ENCODE data around the gene RREB1.
"Not testable (repeated sequence)": the region's sequence is repeated elsewhere in the genome, so short reads cannot be mapped to it uniquely, and the experiment has no call there.

Gene RREB1

GRCh38 chr6:7261852-7262461, 154.2 kb downstream of the RREB1 start:
- Histone ChIP-seq H3K4me1 (ENCODE audit: control insufficient read depth in 1 of 2, insufficient read depth in 1 of 2, low read depth in 1 of 2, low read length in 1 of 2) (peaks cover 38 to 42% of the 10 kb centered on the region in 2 experiments), H3K27ac (peak overlapping the region; percentile 93)

GRCh38 chr6:7262746-7263518, 155.2 kb downstream of the RREB1 start:
- Histone ChIP-seq H3K27ac (peak overlapping the region; percentile 93), H3K36me3 (no peaks in the 10 kb centered on the region), H3K4me1 (ENCODE audit: control insufficient read depth in 1 of 2, insufficient read depth in 1 of 2, low read depth in 1 of 2, low read length in 1 of 2) (peaks cover 38 to 42% of the 10 kb centered on the region in 2 experiments), H3K4me3 (ENCODE audit: low read depth in 1 of 2, low read length in 1 of 2) (peak overlapping the region in 1 of 2 experiments; percentile 28), H3K27me3 (no peaks in the 10 kb centered on the region), H3K9me3 (no peaks in the 10 kb centered on the region)
- no peak for TF ChIP-seq CTCF (IDR thresholded peaks at IDR 0.05)

More at GRCh38 chr6:7261852-7262461, 154.2 kb downstream of the RREB1 start:
- Histone ChIP-seq H3K9me3 (no peaks in the 10 kb centered on the region), H3K36me3 (no peaks in the 10 kb centered on the region), H3K27me3 (no peaks in the 10 kb centered on the region), H3K4me3 (ENCODE audit: low read depth in 1 of 2, low read length in 1 of 2) (peak overlapping the region; percentile 67 to 77)
- TF ChIP-seq CTCF (IDR thresholded peaks at IDR 0.05), result no peak

- H3K27me3 ChIP-seq, H3K9me3 ChIP-seq, H3K36me3 ChIP-seq: not testable (repeated sequence)
- peaks cover 38 to 42% of the 10 kb centered on the region in 2 experiments for H3K4me1 ChIP-seq (ENCODE audit: control insufficient read depth in 1 of 2, insufficient read depth in 1 of 2, low read depth in 1 of 2, low read length in 1 of 2)
- peak overlapping the region in 1 of 2 experiments; percentile 28 for H3K4me3 ChIP-seq (ENCODE audit: low read depth in 1 of 2, low read length in 1 of 2)
- H3K27ac ChIP-seq, result peak overlapping the region; percentile 93
Measured at GRCh38 chr6:7263519-7263805, 155.7 kb downstream of the RREB1 start.

GRCh38 chr6:7264041-7264440, 156.3 kb downstream of the RREB1 start:
- Histone ChIP-seq H3K36me3 (no peaks in the 10 kb centered on the region), H3K4me3 (ENCODE audit: low read depth in 1 of 2, low read length in 1 of 2) (no peak overlapping the region), H3K27ac (no peak overlapping the region), H3K9me3 (no peaks in the 10 kb centered on the region), H3K4me1 (ENCODE audit: control insufficient read depth in 1 of 2, insufficient read depth in 1 of 2, low read depth in 1 of 2, low read length in 1 of 2) (peaks cover 38 to 42% of the 10 kb centered on the region in 2 experiments), H3K27me3 (no peaks in the 10 kb centered on the region)
- TF ChIP-seq CTCF (IDR thresholded peaks at IDR 0.05), result no peak

- Histone ChIP-seq H3K4me3 (ENCODE audit: low read depth in 1 of 2, low read length in 1 of 2) (no peak overlapping the region), H3K36me3 (no peaks in the 10 kb centered on the region), H3K9me3 (no peaks in the 10 kb centered on the region), H3K4me1 (ENCODE audit: control insufficient read depth in 1 of 2, insufficient read depth in 1 of 2, low read depth in 1 of 2, low read length in 1 of 2) (peaks cover 38 to 42% of the 10 kb centered on the region in 2 experiments), H3K27ac (no peak overlapping the region), H3K27me3 (no peaks in the 10 kb centered on the region)
- no peak for TF ChIP-seq CTCF (IDR thresholded peaks at IDR 0.05)
Measured at GRCh38 chr6:7264686-7265384, 157.1 kb downstream of the RREB1 start.

- not testable (repeated sequence) for H3K27ac ChIP-seq; H3K27me3 ChIP-seq; H3K9me3 ChIP-seq; H3K4me3 ChIP-seq (ENCODE audit: low read depth in 1 of 2, low read length in 1 of 2); H3K36me3 ChIP-seq
- H3K4me1 ChIP-seq (ENCODE audit: control insufficient read depth in 1 of 2, insufficient read depth in 1 of 2, low read depth in 1 of 2, low read length in 1 of 2), result peaks cover 37 to 39% of the 10 kb centered on the region in 2 experiments
Measured at GRCh38 chr6:7265385-7265726, 157.6 kb downstream of the RREB1 start.
